HCT116 (cell line): ENCODE data around the gene ATP8A2. TPM values are rescaled to one million over a fixed set of nuclear protein-coding genes. Genes with fewer than 3 reads are reported as not detected.

Experiments used
- ATAC-seq: fragments of 200-7000 bp; cut with Tn5 transposase; 2 replicates; pipeline ENCODE4 v1.9.1; 2020; ENCODE audit warnings: mild to moderate bottlenecking, moderate library complexity
- BruUV-seq: library from RNA; stranded (reverse); fragments of 400-500 nt; replicated peaks from 2 replicates; lab custom pipeline; 2021; lab: Mats Ljungman, UMichigan
- CTCF ChIA-PET: fragments of 300-600 bp; sonication (Branson Sonifier 250); formaldehyde crosslinking; loops from one replicate; lab custom pipeline; 2021; ENCODE audit warnings: antibody characterized with exemption; lab: Charles Lee
- POLR2A ChIA-PET: fragments of 300-600, 350-600 bp; sonication (Branson Sonifier 250); formaldehyde crosslinking; loops from one replicate; lab custom pipeline; 2021; ENCODE audit warnings: antibody characterized with exemption; lab: Charles Lee
- RAD21 ChIA-PET, 2 experiments: fragments of 300-600 bp; sonication (Branson Sonifier 250); formaldehyde crosslinking; loops; one replicate each; lab custom pipeline; 2023; ENCODE audit warnings: low total read pairs in 2 of 2; ENCODE audit not compliant: uncharacterized antibody in 2 of 2, unreplicated experiment in 2 of 2, low non-redundant PET in 1 of 2; lab: Charles Lee
- DNase-seq: peaks from one replicate; pipeline ENCODE4 v3.0.0-alpha.2; 2010; ENCODE audit warnings: low read depth, low spot score
- H2AFZ ChIP-seq: fragments of 200-600 bp; shearing (Covaris generic), sonication (generic); 2 replicates; pipeline ENCODE4 v1.6.1; 2017; ENCODE audit warnings: low read depth, mixed run types, mixed read lengths, antibody characterized with exemption, low read length; ENCODE audit not compliant: poor library complexity, severe bottlenecking
- H3K27ac ChIP-seq: 2 replicates; pipeline ENCODE4 v1.5.1; 2012; ENCODE audit warnings: low read depth, low read length
- H3K27me3 ChIP-seq: fragments of 200-600 bp; sonication (generic); 2 replicates; pipeline ENCODE4 v1.6.1; 2016; ENCODE audit warnings: mixed run types, low read length, mixed read lengths; ENCODE audit not compliant: insufficient read depth
- H3K36me3 ChIP-seq, 2 experiments: fragments of 200-500 bp in 1 of 2; fragments of 200-600 bp in 1 of 2; sonication (Bioruptor generic) in 1 of 2; sonication (generic) in 1 of 2; 2 replicates each; pipeline versions ENCODE4 v1.5.1 to v1.6.1; 2014 to 2016; ENCODE audit warnings: low read length in 2 of 2, inconsistent platforms in 1 of 2, mixed read lengths in 1 of 2, mixed run types in 1 of 2; ENCODE audit not compliant: insufficient read depth in 2 of 2, control insufficient read depth in 1 of 2
- H3K4me1 ChIP-seq, 2 experiments: fragments of 200-600 bp in 1 of 2; sonication (generic) in 1 of 2; 2 replicates each; pipeline versions ENCODE4 v1.5.1 to v1.6.1; 2012 to 2017; ENCODE audit warnings: low read length in 2 of 2, inconsistent platforms in 1 of 2, mild to moderate bottlenecking in 1 of 2, mixed read lengths in 1 of 2, mixed run types in 1 of 2, moderate library complexity in 1 of 2; ENCODE audit not compliant: insufficient read depth in 2 of 2, control insufficient read depth in 1 of 2
- H3K4me2 ChIP-seq: fragments of 200-600 bp; sonication (generic); 2 replicates; pipeline ENCODE4 v1.6.1; 2017; ENCODE audit warnings: mixed run types, low read length, mixed read lengths
- H3K4me3 ChIP-seq, 2 experiments: fragments of 200-600 bp in 1 of 2; sonication (generic) in 1 of 2; replicated peaks in 1 of 2; 2 replicates each; pipeline ENCODE4 v1.5.1; 2011 to 2016; ENCODE audit warnings: low read length in 2 of 2, control low read depth in 1 of 2, low read depth in 1 of 2, mild to moderate bottlenecking in 1 of 2, mixed read lengths in 1 of 2, mixed run types in 1 of 2
- H3K79me2 ChIP-seq: fragments of 200-600 bp; sonication (generic); 2 replicates; pipeline ENCODE4 v1.6.1; 2017; ENCODE audit warnings: mild to moderate bottlenecking, mixed run types, low read length, moderate library complexity, mixed read lengths; ENCODE audit not compliant: insufficient read depth
- H3K9ac ChIP-seq: fragments of 200-600 bp; sonication (generic); 2 replicates; pipeline ENCODE4 v1.6.1; 2016; ENCODE audit warnings: low read length, mixed read lengths
- H3K9me2 ChIP-seq: fragments of 200-600 bp; sonication (generic), shearing (Covaris generic); 2 replicates; pipeline ENCODE4 v1.6.1; 2017; ENCODE audit warnings: mixed run types, mild to moderate bottlenecking, moderate library complexity; ENCODE audit not compliant: insufficient read depth
- H3K9me3 ChIP-seq, 2 experiments: fragments of 200-500 bp in 1 of 2; fragments of 200-600 bp in 1 of 2; sonication (Bioruptor generic) in 1 of 2; sonication (generic) in 1 of 2; 2 replicates each; pipeline ENCODE4 v1.6.1; 2014 to 2017; ENCODE audit warnings: low read length in 2 of 2, mixed read lengths in 2 of 2, inconsistent platforms in 1 of 2, low read depth in 1 of 2, mild to moderate bottlenecking in 1 of 2, mixed run types in 1 of 2, moderate library complexity in 1 of 2; ENCODE audit not compliant: control insufficient read depth in 1 of 2, insufficient read depth in 1 of 2
- H4K20me1 ChIP-seq: fragments of 200-600 bp; sonication (generic), shearing (Covaris generic); 2 replicates; pipeline ENCODE4 v1.6.1; 2017; ENCODE audit warnings: mixed run types, mild to moderate bottlenecking, moderate library complexity; ENCODE audit not compliant: insufficient read depth
- CEBPB ChIP-seq: IDR thresholded peaks from 2 replicates; pipeline ENCODE4 v1.6.1; 2012; ENCODE audit warnings: low read depth
- EGR1 ChIP-seq: IDR thresholded peaks from 2 replicates; pipeline ENCODE4 v1.6.1; 2012; ENCODE audit warnings: low read depth
- RAD21 ChIP-seq: IDR thresholded peaks from 2 replicates; pipeline ENCODE4 v1.6.1; 2012; ENCODE audit warnings: low read depth, mild to moderate bottlenecking
- SP1 ChIP-seq: IDR thresholded peaks from 2 replicates; pipeline ENCODE4 v1.6.1; 2012; ENCODE audit warnings: low read depth
- SRF ChIP-seq: IDR thresholded peaks from 2 replicates; pipeline ENCODE4 v1.6.1; 2012; ENCODE audit warnings: low read depth
- YY1 ChIP-seq: IDR thresholded peaks from 2 replicates; pipeline ENCODE4 v1.6.1; 2011; ENCODE audit warnings: low read length, low read depth, moderate library complexity, mild to moderate bottlenecking; ENCODE audit not compliant: insufficient replicate concordance; ENCODE audit errors: extremely low read depth
- ZNF274 ChIP-seq: fragments of 200-500 bp; sonication (Bioruptor generic); IDR thresholded peaks from 2 replicates; pipeline ENCODE4 v1.6.1; 2014; ENCODE audit warnings: mild to moderate bottlenecking, low read depth, low read length, inconsistent platforms
- intact Hi-C: fragments of 100-400 bp; cut with micrococcal nuclease; formaldehyde crosslinking; loops from 2 replicates; pipeline ENCODE4 v1.10.0; 2022
- total RNA-seq: library from RNA; stranded (reverse); gene quantifications from one replicate; pipeline ENCODE4 v1.2.1, GENCODE V29; 2021; ENCODE audit not compliant: unreplicated experiment
- TF ChIP-seq, protein P1 (sequence below), 3 experiments: fragments of 200-600 bp in 1 of 3; sonication (generic) in 1 of 3; IDR thresholded peaks in 2 of 3; conservative IDR thresholded peaks in 1 of 3; 2 replicates each; pipeline ENCODE4 v1.5.1; 2012 to 2017; ENCODE audit warnings: low read depth in 2 of 3, low read length in 2 of 3, antibody characterized with exemption in 1 of 3, borderline replicate concordance in 1 of 3, control low read depth in 1 of 3, mild to moderate bottlenecking in 1 of 3, mixed read lengths in 1 of 3, mixed run types in 1 of 3, moderate library complexity in 1 of 3; ENCODE audit not compliant: insufficient read depth in 1 of 3
- TF ChIP-seq, protein P2 (sequence below): IDR thresholded peaks from 2 replicates; pipeline ENCODE4 v1.6.1; 2011; ENCODE audit warnings: mild to moderate bottlenecking, low read length, moderate library complexity; ENCODE audit not compliant: insufficient replicate concordance; ENCODE audit errors: extremely low read depth

ATP8A2 gene
- total RNA-seq, 1 experiment from 2014 or later = not detected

DNA sequence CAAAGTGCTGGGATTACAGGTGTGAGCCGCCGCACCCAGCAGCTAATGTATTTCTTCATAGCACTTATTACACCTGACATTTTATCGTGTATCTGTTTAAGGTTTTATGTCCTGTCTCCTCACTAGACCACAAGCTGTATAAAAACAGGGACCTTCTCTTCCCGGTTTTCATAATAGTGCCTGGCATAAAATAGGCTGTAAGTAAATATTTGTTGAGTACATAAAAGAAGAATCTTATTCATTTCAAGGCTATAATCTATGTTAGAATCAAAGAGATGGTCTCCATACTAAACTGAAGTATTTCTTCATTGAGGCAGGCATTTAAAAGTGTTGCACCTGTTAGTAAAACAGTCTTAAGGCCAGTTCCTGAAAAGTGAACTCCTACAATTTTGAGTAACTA lies 486.1 kb downstream of the ATP8A2 start:
- no peak overlapping the region for H3K9ac ChIP-seq
- DNase-seq (no peak), ATAC-seq (no peak)
- no peaks in the 10 kb centered on the region for H3K9me3 ChIP-seq
- H3K36me3 ChIP-seq = no peaks in the 10 kb centered on the region
- RAD21 ChIA-PET = no interaction called here
- H2AFZ ChIP-seq = no peak overlapping the region
- H3K9me2 ChIP-seq = no peaks in the 10 kb centered on the region
- peaks cover 38% of the 10 kb centered on the region for H3K27me3 ChIP-seq
- CTCF ChIA-PET = no interaction called here
- intact Hi-C loops = no loop called here
- no peaks in the 10 kb centered on the region for H3K79me2 ChIP-seq
- no peak overlapping the region for H3K4me3 ChIP-seq
- no peak overlapping the region for H3K27ac ChIP-seq
- BruUV-seq = no TSS peak
- no peak overlapping the region for H3K4me2 ChIP-seq
- H4K20me1 ChIP-seq = no peaks in the 10 kb centered on the region
- TF ChIP-seq, protein P1, sequence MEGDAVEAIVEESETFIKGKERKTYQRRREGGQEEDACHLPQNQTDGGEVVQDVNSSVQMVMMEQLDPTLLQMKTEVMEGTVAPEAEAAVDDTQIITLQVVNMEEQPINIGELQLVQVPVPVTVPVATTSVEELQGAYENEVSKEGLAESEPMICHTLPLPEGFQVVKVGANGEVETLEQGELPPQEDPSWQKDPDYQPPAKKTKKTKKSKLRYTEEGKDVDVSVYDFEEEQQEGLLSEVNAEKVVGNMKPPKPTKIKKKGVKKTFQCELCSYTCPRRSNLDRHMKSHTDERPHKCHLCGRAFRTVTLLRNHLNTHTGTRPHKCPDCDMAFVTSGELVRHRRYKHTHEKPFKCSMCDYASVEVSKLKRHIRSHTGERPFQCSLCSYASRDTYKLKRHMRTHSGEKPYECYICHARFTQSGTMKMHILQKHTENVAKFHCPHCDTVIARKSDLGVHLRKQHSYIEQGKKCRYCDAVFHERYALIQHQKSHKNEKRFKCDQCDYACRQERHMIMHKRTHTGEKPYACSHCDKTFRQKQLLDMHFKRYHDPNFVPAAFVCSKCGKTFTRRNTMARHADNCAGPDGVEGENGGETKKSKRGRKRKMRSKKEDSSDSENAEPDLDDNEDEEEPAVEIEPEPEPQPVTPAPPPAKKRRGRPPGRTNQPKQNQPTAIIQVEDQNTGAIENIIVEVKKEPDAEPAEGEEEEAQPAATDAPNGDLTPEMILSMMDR (IDR thresholded peaks at IDR 0.05 in 2 of 3, conservative IDR thresholded peaks at IDR 0.05 in 1 of 3; ENCODE audit: borderline replicate concordance in 1 of 3, insufficient read depth in 1 of 3, low read depth in 2 of 3, low read length in 2 of 3) = no peak
- TF ChIP-seq SP1 = no peak
- no peak for TF ChIP-seq CEBPB
- no peak for TF ChIP-seq SRF
- no peak for TF ChIP-seq YY1
- TF ChIP-seq RAD21 = no peak
- TF ChIP-seq ZNF274 = no peak
- TF ChIP-seq, protein P2, sequence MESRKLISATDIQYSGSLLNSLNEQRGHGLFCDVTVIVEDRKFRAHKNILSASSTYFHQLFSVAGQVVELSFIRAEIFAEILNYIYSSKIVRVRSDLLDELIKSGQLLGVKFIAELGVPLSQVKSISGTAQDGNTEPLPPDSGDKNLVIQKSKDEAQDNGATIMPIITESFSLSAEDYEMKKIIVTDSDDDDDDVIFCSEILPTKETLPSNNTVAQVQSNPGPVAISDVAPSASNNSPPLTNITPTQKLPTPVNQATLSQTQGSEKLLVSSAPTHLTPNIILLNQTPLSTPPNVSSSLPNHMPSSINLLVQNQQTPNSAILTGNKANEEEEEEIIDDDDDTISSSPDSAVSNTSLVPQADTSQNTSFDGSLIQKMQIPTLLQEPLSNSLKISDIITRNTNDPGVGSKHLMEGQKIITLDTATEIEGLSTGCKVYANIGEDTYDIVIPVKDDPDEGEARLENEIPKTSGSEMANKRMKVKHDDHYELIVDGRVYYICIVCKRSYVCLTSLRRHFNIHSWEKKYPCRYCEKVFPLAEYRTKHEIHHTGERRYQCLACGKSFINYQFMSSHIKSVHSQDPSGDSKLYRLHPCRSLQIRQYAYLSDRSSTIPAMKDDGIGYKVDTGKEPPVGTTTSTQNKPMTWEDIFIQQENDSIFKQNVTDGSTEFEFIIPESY = no peak
- no peak for TF ChIP-seq EGR1
- TF ChIP-seq, all 23 proteins: peak for 0
- POLR2A ChIA-PET = no interaction called here
- no peaks in the 10 kb centered on the region for H3K4me1 ChIP-seq
